Brain pericyte (primary cell): ENCODE data around the gene RPL29.
"Not testable (repeated sequence)": the region's sequence is repeated elsewhere in the genome, so short reads cannot be mapped to it uniquely, and the experiment has no call there.

Experiments
- DNase-seq: peaks from one replicate; pipeline ENCODE4 v3.0.0-alpha.2; 2012; ENCODE audit warnings: low read depth, low spot score

Gene RPL29

GRCh38 chr3:52006017-52006819 is 10.5 kb upstream of the RPL29 start:
- no peak for DNase-seq

GRCh38 chr3:52005571-52005986 is 9.9 kb upstream of the RPL29 start:
- no peak for DNase-seq

GRCh38 chr3:52004906-52005395 is 9.3 kb upstream of the RPL29 start:
- no peak for DNase-seq

GRCh38 chr3:52004163-52004787 is 8.6 kb upstream of the RPL29 start:
- no peak for DNase-seq

- no peak for DNase-seq
Observed at GRCh38 chr3:52002748-52003147, 7.1 kb upstream of the RPL29 start.

GRCh38 chr3:52001443-52001974 is 5.8 kb upstream of the RPL29 start:
- DNase-seq, result no peak

- no peak for DNase-seq
Observed at GRCh38 chr3:51999846-52000245, 4.2 kb upstream of the RPL29 start.

- no peak for DNase-seq
Observed at GRCh38 chr3:51998774-51999173, 3.1 kb upstream of the RPL29 start.

GRCh38 chr3:51997935-51998596 is 2.4 kb upstream of the RPL29 start:
- DNase-seq, result no peak

GRCh38 chr3:51997172-51997571 is 1.5 kb upstream of the RPL29 start:
- no peak for DNase-seq

GRCh38 chr3:51994530-51994929 is 1.2 kb downstream of the RPL29 start:
- DNase-seq, result no peak

- DNase-seq, result not testable (repeated sequence)
Observed at GRCh38 chr3:51993657-51994056, 2.0 kb downstream of the RPL29 start.

- no peak for DNase-seq
Observed at GRCh38 chr3:51992017-51992682, 3.5 kb downstream of the RPL29 start.

- not testable (repeated sequence) for DNase-seq
Observed at GRCh38 chr3:51990501-51990971, 5.2 kb downstream of the RPL29 start.

- DNase-seq, result no peak
Observed at GRCh38 chr3:51988286-51989146, 7.2 kb downstream of the RPL29 start.

- DNase-seq, result no peak
Observed at GRCh38 chr3:51987568-51987967, 8.1 kb downstream of the RPL29 start.

- DNase-seq, result no peak
Observed at GRCh38 chr3:51986010-51986947, 9.4 kb downstream of the RPL29 start.

- no peak for DNase-seq
Observed at GRCh38 chr3:51985063-51985462, 10.6 kb downstream of the RPL29 start.

GRCh38 chr3:51984269-51984647 is 11.4 kb downstream of the RPL29 start:
- DNase-seq, result no peak
